Upper lobe of left lung (tissue), 6 donors: Measurements from ENCODE around the gene BTBD9. TPM values are rescaled to one million over a fixed set of nuclear protein-coding genes. Genes with fewer than 3 reads are reported as not detected.

Experiments used
- ATAC-seq, 2 donors: fragments of 200-7000 bp; cut with Tn5 transposase; one replicate each; pipeline ENCODE4 v1.9.1; 2022; ENCODE audit warnings: mild to moderate bottlenecking in 2 of 2, moderate library complexity in 2 of 2; ENCODE audit not compliant: low FRiP score in 2 of 2
- DNase-seq, 2 donors: peaks; one replicate each; pipeline ENCODE4 v3.0.0-alpha.2; 2019 to 2020
- H3K27ac ChIP-seq, 4 donors: fragments of 200-600 bp; sonication (generic); one replicate each; pipeline ENCODE4 v1.5.1; 2016 to 2019
- H3K27me3 ChIP-seq, 4 donors: fragments of 200-600 bp; sonication (generic); one replicate each; pipeline ENCODE4 v1.5.1; 2017 to 2019
- H3K36me3 ChIP-seq, 4 donors: fragments of 200-600 bp; sonication (generic); one replicate each; pipeline ENCODE4 v1.5.1; 2016 to 2019
- H3K4me1 ChIP-seq, 4 donors: fragments of 200-600 bp; sonication (generic); one replicate each; pipeline ENCODE4 v1.5.1; 2018 to 2019
- H3K4me3 ChIP-seq, 4 donors: fragments of 200-600 bp; sonication (generic); one replicate each; pipeline ENCODE4 v1.5.1; 2017 to 2019; ENCODE audit warnings: mild to moderate bottlenecking in 2 of 4, moderate library complexity in 1 of 4
- H3K9me3 ChIP-seq, 4 donors: fragments of 200-600 bp; sonication (generic); one replicate each; pipeline ENCODE4 v1.5.1; 2018 to 2019
- EP300 ChIP-seq, 4 donors: sonication (generic); formaldehyde crosslinking; IDR thresholded peaks; one replicate each; pipeline ENCODE4 v1.5.1; 2017; ENCODE audit warnings: antibody characterized with exemption in 4 of 4, control low read depth in 2 of 4
- POLR2A ChIP-seq, 4 donors: fragments of 450-650 bp; IDR thresholded peaks; one replicate each; pipeline ENCODE4 v1.5.1; 2016 to 2017; ENCODE audit warnings: antibody characterized with exemption in 4 of 4, mild to moderate bottlenecking in 2 of 4
- POLR2AphosphoS5 ChIP-seq, 2 donors: sonication (generic); formaldehyde crosslinking; IDR thresholded peaks; one replicate each; pipeline ENCODE4 v1.5.1; 2017; ENCODE audit warnings: antibody characterized with exemption in 2 of 2
- WGBS, 2 donors: methylation state at CpG; one replicate each; pipeline ENCODE4 v1.1.5; 2017 to 2018; 5-methylcytosine and 5-hydroxymethylcytosine counted together
- total RNA-seq, 6 donors: library from RNA; depleted of rRNA in 4 of 6; stranded (reverse); fragments of >200 nt in 4 of 6; gene quantifications; one replicate each; pipeline versions ENCODE4 v1.1.0 to v1.2.1, GENCODE V29; 2016 to 2021
- TF ChIP-seq, protein P1 (sequence below), 6 experiments: fragments of 450-650 bp in 4 of 6; fragments of 200-600 bp in 2 of 6; sonication (generic) in 2 of 6; IDR thresholded peaks; one replicate each; pipeline ENCODE4 v1.5.1; 2016 to 2019; ENCODE audit warnings: antibody characterized with exemption in 6 of 6
- donor health status: DM: no; HTN: no; CAD: no; lungs with moderate emphysema.
- donor health status: DM: no; HTN: yes; CAD: no; lungs with severe emphysema.

BTBD9 gene
- total RNA-seq, 6 donors from 2014 or later: 18.2 to 60.8 (median 44.9) TPM

DNA sequence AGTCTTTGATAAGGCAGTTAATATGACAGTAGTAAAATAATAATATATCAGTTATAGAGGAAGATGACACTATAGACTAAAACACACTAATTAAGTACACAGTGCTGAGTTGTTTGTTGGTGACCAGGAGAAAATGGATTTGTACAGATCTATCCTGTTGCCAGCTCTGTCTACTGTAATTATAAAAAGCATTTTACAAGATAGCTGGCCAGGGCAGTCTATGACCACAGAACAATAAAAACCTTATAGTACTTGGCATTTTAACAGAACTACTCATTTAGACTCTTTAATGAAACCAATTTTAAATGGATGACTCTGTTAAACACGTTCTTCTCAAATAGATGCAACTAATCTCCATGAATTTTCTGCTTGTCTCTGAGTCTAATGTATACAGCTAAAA, 367.5 kb downstream of the BTBD9 start:
- 94 to 97% methylated on average over 1 of the region's 1 CpG for WGBS, 2 donors
- H3K4me3 ChIP-seq: no peak overlapping the region
- TF ChIP-seq, protein P1, sequence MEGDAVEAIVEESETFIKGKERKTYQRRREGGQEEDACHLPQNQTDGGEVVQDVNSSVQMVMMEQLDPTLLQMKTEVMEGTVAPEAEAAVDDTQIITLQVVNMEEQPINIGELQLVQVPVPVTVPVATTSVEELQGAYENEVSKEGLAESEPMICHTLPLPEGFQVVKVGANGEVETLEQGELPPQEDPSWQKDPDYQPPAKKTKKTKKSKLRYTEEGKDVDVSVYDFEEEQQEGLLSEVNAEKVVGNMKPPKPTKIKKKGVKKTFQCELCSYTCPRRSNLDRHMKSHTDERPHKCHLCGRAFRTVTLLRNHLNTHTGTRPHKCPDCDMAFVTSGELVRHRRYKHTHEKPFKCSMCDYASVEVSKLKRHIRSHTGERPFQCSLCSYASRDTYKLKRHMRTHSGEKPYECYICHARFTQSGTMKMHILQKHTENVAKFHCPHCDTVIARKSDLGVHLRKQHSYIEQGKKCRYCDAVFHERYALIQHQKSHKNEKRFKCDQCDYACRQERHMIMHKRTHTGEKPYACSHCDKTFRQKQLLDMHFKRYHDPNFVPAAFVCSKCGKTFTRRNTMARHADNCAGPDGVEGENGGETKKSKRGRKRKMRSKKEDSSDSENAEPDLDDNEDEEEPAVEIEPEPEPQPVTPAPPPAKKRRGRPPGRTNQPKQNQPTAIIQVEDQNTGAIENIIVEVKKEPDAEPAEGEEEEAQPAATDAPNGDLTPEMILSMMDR (IDR thresholded peaks at IDR 0.05): no peak
- TF ChIP-seq POLR2AphosphoS5 (IDR thresholded peaks at IDR 0.05) (no peak), POLR2A (IDR thresholded peaks at IDR 0.05) (no peak), EP300 (IDR thresholded peaks at IDR 0.05) (no peak)
- no peaks in the 10 kb centered on the region for H3K36me3 ChIP-seq
- peaks cover 0 to 9% (median 2%) of the 10 kb centered on the region in 4 donors for H3K4me1 ChIP-seq
- DNase-seq (no peak), ATAC-seq (no peak)
- H3K27me3 ChIP-seq: no peaks in the 10 kb centered on the region
- H3K27ac ChIP-seq: no peak overlapping the region
- H3K9me3 ChIP-seq: no peaks in the 10 kb centered on the region

DNA sequence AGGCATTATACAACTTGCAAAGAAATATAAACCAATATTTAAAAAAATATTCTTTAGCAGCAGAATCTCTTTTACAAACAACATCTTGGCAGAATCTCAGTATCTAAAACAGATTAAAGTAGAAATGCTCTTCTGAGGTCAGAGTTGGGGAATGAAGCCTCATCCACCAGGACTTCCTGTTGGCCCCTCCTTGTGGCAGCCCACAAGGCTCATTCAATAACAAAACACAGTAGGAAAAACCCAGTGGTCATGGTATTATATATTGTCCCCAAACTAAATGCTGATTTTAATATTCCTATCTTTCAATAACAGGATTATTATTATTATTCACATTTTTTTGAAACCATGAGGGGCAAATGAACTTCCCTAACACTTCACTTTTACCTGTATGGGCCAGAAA, 368.6 kb downstream of the BTBD9 start:
- DNase-seq (no peak), ATAC-seq (no peak)
- Histone ChIP-seq H3K4me1 (peaks cover 0 to 9% (median 2%) of the 10 kb centered on the region in 4 donors), H3K36me3 (no peaks in the 10 kb centered on the region), H3K9me3 (no peaks in the 10 kb centered on the region), H3K27ac (no peak overlapping the region), H3K4me3 (no peak overlapping the region), H3K27me3 (no peaks in the 10 kb centered on the region)
- TF ChIP-seq POLR2A (IDR thresholded peaks at IDR 0.05): no peak
- no peak for TF ChIP-seq EP300 (IDR thresholded peaks at IDR 0.05)
- TF ChIP-seq POLR2AphosphoS5 (IDR thresholded peaks at IDR 0.05): no peak

DNA sequence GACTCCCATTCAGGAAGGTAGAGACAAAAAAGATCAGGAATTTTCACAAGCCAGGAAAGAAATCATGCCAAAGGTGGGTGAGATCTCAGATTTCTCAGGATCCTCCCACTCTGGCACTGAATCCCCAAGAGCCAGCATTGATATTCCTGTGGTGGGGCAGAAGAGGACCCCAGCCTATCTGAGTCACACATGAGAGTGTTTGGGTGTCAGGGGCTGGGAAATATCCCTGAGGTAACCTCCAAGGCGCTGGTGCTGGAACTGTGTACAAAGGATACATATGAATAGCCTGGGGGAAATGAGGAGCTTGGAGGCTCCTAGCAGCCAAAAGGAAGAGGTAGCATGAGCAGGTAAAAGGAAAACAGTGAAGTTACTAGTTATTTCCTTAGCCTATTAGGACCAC, 369.4 kb downstream of the BTBD9 start:
- no peak for TF ChIP-seq POLR2A (IDR thresholded peaks at IDR 0.05)
- ATAC-seq (no peak), DNase-seq (no peak)
- Histone ChIP-seq H3K27me3 (no peaks in the 10 kb centered on the region), H3K4me3 (no peak overlapping the region), H3K9me3 (no peaks in the 10 kb centered on the region), H3K36me3 (no peaks in the 10 kb centered on the region), H3K4me1 (peaks cover 0 to 9% (median 2%) of the 10 kb centered on the region in 4 donors), H3K27ac (no peak overlapping the region)
- WGBS, 2 donors: 89 to 100% methylated on average over 1 of the region's 1 CpG

DNA sequence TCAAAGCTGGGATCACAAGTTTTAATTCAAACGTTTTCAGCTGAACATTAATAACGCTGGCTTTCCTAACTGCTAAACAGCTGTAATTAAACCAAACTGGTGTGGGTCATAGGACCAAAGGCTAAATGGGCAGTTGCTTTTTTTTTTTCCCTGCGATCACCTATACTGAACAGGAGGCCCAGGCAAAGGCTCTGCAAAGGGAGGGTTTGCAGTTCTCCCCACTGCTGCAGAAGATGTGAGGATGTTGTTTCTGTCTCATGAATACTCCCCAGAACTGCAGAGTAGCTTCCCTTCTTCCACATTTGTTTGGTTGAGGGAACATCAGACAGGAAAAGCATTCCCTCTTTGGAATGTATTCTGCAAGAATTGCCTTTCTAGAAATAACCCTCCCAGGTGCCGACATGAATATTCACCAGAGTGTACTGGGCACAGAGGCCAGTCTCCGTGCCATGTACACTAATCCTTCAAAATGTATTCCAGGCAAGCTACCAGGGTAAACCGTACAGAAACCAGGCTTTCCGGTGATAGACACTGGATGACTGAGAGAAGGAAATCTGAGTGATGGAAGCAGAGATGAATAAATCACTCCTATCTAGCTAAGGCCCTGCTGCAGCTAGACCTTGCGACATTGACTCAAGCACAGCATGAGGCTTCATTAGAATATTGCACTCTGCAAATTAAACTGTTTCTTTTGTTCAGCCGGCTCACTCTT, 370.1 kb downstream of the BTBD9 start:
- Histone ChIP-seq H3K27ac (no peak overlapping the region), H3K9me3 (no peaks in the 10 kb centered on the region), H3K4me1 (peaks cover 0 to 9% (median 2%) of the 10 kb centered on the region in 4 donors), H3K4me3 (no peak overlapping the region), H3K36me3 (no peaks in the 10 kb centered on the region), H3K27me3 (no peaks in the 10 kb centered on the region)
- DNase-seq: no peak
- ATAC-seq: no peak
- no peak for TF ChIP-seq POLR2AphosphoS5 (IDR thresholded peaks at IDR 0.05)
- WGBS, 2 donors: 68 to 74% methylated on average over 9 of the region's 9 CpGs

DNA sequence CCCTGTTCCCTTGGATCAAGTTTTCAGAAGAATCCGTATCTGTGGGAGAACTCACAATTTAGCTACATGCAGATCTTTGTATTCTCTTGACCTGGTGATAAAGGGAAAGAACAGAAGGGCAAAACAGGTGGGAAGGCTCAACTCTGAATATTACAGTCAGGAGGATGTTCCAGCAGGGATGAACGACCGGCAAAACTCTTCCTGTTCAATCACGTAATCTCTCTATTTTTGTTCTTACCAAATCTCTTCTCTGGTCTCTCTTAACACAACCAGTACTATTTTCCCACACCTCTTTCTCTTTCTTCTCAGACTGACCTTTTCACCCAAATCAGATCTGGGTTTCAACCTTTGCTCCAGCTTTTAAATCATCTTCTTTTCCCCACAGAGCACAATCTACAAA, 371.4 kb downstream of the BTBD9 start:
- H3K36me3 ChIP-seq: no peaks in the 10 kb centered on the region
- peaks cover 0 to 9% (median 2%) of the 10 kb centered on the region in 4 donors for H3K4me1 ChIP-seq
- DNase-seq (no peak), ATAC-seq (no peak)
- TF ChIP-seq POLR2A (IDR thresholded peaks at IDR 0.05) (no peak), EP300 (IDR thresholded peaks at IDR 0.05) (no peak), POLR2AphosphoS5 (IDR thresholded peaks at IDR 0.05) (no peak)
- TF ChIP-seq, protein P1 (IDR thresholded peaks at IDR 0.05): no peak
- H3K27me3 ChIP-seq: no peaks in the 10 kb centered on the region
- no peaks in the 10 kb centered on the region for H3K9me3 ChIP-seq
- H3K4me3 ChIP-seq: no peak overlapping the region
- no peak overlapping the region for H3K27ac ChIP-seq
- 70 to 77% methylated on average over 4 of the region's 4 CpGs for WGBS, 2 donors

DNA sequence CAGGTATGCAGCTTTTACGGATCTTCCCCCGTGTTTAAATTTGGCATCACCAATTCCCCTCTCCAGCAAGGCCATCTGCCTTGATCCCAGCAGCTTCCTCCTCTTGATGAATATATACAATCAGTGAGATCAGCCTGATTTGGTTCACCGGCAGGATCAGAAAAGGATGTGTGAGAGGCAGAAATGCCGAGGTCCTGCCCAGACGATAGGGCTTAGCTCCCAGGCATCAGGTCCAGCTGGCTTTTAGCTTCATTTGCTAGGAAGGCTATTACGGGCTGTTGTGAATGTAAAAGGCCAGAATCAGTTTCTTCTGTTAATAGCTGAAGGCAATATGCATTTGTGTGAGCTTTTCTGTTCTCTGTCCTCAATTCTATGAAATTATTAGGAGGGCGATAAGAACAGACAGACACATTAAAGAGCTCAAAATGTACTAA, 372.8 kb downstream of the BTBD9 start:
- TF ChIP-seq POLR2A (IDR thresholded peaks at IDR 0.05): no peak
- no peak for TF ChIP-seq POLR2AphosphoS5 (IDR thresholded peaks at IDR 0.05)
- TF ChIP-seq, protein P1 (IDR thresholded peaks at IDR 0.05): no peak
- no peak for TF ChIP-seq EP300 (IDR thresholded peaks at IDR 0.05)

More for the DNA sequence above, 372.8 kb downstream of the BTBD9 start:
- H3K27me3 ChIP-seq: no peaks in the 10 kb centered on the region
- DNase-seq (no peak), ATAC-seq (no peak)
- 87 to 92% methylated on average over 7 of the region's 7 CpGs for WGBS, 2 donors
- H3K9me3 ChIP-seq: no peaks in the 10 kb centered on the region
- H3K27ac ChIP-seq: no peak overlapping the region
- H3K36me3 ChIP-seq: no peaks in the 10 kb centered on the region
- peaks cover 3 to 14% (median 9%) of the 10 kb centered on the region in 4 donors for H3K4me1 ChIP-seq
- H3K4me3 ChIP-seq: no peak overlapping the region
